MCF 10A (cell line): Measurements from ENCODE around the gene PHF23. TPM values are rescaled to one million over a fixed set of nuclear protein-coding genes. Genes with fewer than 3 reads are reported as not detected.
A peak's percentile ranks its signal among the peaks of the same experiment; 100 is the strongest.

Experiments used
- BruUV-seq: library from RNA; stranded (reverse); fragments of 400-500 nt; replicated peaks from 2 replicates; lab custom pipeline; 2021; lab: Mats Ljungman, UMichigan
- CTCF ChIA-PET: fragments of 300-600 bp; sonication (Branson Sonifier 250); formaldehyde crosslinking; extraction: SDS; loops from one replicate; lab custom pipeline; 2021; ENCODE audit warnings: antibody characterized with exemption, inconsistent platforms; lab: Yijun Ruan, JAX
- POLR2A ChIA-PET: fragments of 300-600, 350-650 bp; sonication (Branson Sonifier 250); formaldehyde crosslinking; extraction: SDS; loops from one replicate; lab custom pipeline; 2020; ENCODE audit warnings: antibody characterized with exemption, inconsistent platforms; lab: Yijun Ruan, JAX
- DNase-seq: peaks from one replicate; pipeline ENCODE4 v3.0.0-alpha.2; 2018; ENCODE audit not compliant: unreplicated experiment
- H3K27ac Mint-ChIP-seq: one replicate; pipeline ENCODE4 v1.8.0; 2022; ENCODE audit warnings: mild to moderate bottlenecking, low read depth, mixed read lengths; ENCODE audit not compliant: unreplicated experiment
- H3K27me3 Mint-ChIP-seq: one replicate; pipeline ENCODE4 v1.8.0; 2022; ENCODE audit warnings: mixed read lengths; ENCODE audit not compliant: insufficient read depth, unreplicated experiment
- H3K36me3 Mint-ChIP-seq: one replicate; pipeline ENCODE4 v1.8.0; 2022; ENCODE audit warnings: mild to moderate bottlenecking, moderate library complexity, mixed read lengths; ENCODE audit not compliant: insufficient read depth, unreplicated experiment
- H3K4me1 Mint-ChIP-seq: one replicate; pipeline ENCODE4 v1.8.0; 2022; ENCODE audit warnings: mixed read lengths; ENCODE audit not compliant: insufficient read depth, unreplicated experiment
- H3K4me3 Mint-ChIP-seq: one replicate; pipeline ENCODE4 v1.8.0; 2022; ENCODE audit warnings: mild to moderate bottlenecking, moderate library complexity, mixed read lengths; ENCODE audit not compliant: unreplicated experiment
- H3K9me3 Mint-ChIP-seq: one replicate; pipeline ENCODE4 v1.8.0; 2022; ENCODE audit warnings: mixed read lengths; ENCODE audit not compliant: unreplicated experiment
- CTCF ChIP-seq: fragments of 200-600 bp; IDR thresholded peaks from one replicate; pipeline ENCODE4 v1.8.0; 2022; ENCODE audit warnings: antibody characterized with exemption, mild to moderate bottlenecking; ENCODE audit not compliant: unreplicated experiment
- intact Hi-C: fragments of 100-400 bp; cut with micrococcal nuclease; formaldehyde crosslinking; loops from 2 replicates; pipeline ENCODE4 v1.14.1; 2022
- total RNA-seq: library from RNA; stranded (reverse); gene quantifications from 2 replicates; pipeline ENCODE4 v1.2.3, GENCODE V29; 2022

PHF23 gene
- total RNA-seq, 1 experiment from 2014 or later = 41.8 TPM

DNA sequence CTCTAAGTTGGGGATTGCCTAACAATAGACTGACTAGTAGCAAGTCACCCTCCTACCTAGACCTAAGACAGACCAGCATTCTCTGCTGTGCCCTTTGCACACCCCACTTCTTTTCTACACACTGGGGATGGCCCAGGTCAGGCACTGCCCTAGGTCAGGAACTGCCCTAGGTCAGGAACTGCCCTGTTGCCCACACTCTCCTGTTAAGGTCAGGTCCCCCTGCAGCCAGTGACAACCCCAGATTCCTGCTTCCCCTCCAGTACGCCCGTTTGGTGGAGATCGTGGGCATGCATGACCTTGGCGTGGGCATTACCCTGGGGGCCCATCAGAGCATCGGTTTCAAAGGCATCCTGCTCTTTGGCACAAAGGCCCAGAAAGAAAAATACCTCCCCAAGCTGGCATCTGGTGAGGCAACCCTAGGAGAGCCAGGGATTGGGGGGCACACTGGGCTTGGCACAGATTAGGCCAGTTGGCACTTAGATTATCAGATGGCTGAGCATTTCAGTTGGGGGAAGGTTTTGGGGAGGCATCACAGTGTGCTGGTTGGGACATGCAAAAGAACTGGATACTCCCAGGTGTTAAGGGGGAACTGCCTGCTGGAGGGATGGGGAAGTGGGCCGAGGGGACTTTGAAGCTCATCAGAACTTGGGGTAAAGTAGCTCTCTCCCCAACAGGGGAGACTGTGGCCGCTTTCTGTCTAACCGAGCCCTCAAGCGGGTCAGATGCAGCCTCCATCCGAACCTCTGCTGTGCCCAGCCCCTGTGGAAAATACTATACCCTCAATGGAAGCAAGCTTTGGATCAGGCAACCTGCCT, 17.8 kb downstream of the PHF23 start:
- Mint-ChIP-seq H3K27me3 (no peaks in the 10 kb centered on the region), H3K4me3 (peak overlapping the region; percentile 86), H3K4me1 (peaks cover 27% of the 10 kb centered on the region), H3K9me3 (no peaks in the 10 kb centered on the region), H3K27ac (peak overlapping the region; percentile 96), H3K36me3 (peaks cover 60% of the 10 kb centered on the region)
- BruUV-seq = TSS peak; percentile 6
- DNase-seq = no peak
- TF ChIP-seq CTCF = no peak
- intact Hi-C loops = loop anchor here (1.0 kb wide), 1 partner anchor 75 kb away; no protein-coding TSS in a partner anchor
- CTCF ChIA-PET = interaction anchor here (0.6 to 2.0 kb wide), 5 partner anchors 10 to 75 kb away, joined by 3 to 9 read pairs (median 5); partner anchors contain the start of genes DVL2 and PHF23
- POLR2A ChIA-PET = interaction anchor here (0.7 to 9.0 kb wide), 12 partner anchors 15 to 669 kb away, joined by 3 to 278 read pairs (median 7); partner anchors contain the start of genes CTDNEP1, DVL2, GABARAP and MPDU1

DNA sequence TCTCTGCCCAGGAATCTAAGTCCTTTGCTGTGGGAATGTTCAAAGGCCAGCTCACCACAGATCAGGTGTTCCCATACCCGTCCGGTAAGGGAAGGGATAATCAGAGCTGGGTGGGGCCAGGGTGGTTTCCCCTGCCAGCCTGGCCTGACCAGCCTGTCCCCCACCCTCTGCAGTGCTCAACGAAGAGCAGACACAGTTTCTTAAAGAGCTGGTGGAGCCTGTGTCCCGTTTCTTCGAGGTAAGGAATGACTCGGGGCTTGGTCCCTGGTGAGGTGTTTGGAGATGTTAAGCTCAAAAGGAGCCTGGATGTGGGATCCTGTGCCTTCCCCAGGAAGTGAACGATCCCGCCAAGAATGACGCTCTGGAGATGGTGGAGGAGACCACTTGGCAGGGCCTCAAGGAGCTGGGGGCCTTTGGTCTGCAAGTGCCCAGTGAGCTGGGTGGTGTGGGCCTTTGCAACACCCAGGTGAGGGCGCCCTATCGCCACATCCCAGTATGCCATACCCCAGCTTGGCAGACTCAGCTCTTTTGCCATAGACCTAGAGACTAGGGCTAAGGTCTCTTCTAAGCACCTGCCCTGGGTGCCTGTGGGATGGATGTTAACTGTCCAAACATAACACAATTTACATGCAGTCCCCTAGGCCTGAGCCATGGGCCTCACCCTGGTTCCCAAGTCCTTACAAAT, 18.5 kb downstream of the PHF23 start:
- peaks cover 35% of the 10 kb centered on the region for H3K4me1 Mint-ChIP-seq
- intact Hi-C loops = loop anchor here (1.0 kb wide), 1 partner anchor 76 kb away; no protein-coding TSS in a partner anchor
- peak overlapping the region; percentile 86 for H3K4me3 Mint-ChIP-seq
- peaks cover 58% of the 10 kb centered on the region for H3K36me3 Mint-ChIP-seq
- peak; percentile 63 for TF ChIP-seq CTCF
- CTCF ChIA-PET = interaction anchor here (0.6 to 2.0 kb wide), 6 partner anchors 11 to 76 kb away, joined by 3 to 9 read pairs (median 4); partner anchors contain the start of genes DVL2, PHF23 and SLC2A4
- DNase-seq = peak; percentile 70
- H3K27ac Mint-ChIP-seq = peak overlapping the region; percentile 96
- no TSS peak for BruUV-seq
- H3K9me3 Mint-ChIP-seq = no peaks in the 10 kb centered on the region
- POLR2A ChIA-PET = interaction anchor here (0.6 to 9.0 kb wide), 17 partner anchors 16 to 668 kb away, joined by 3 to 278 read pairs (median 6); partner anchors contain the start of genes CTDNEP1, DVL2, GABARAP and MPDU1
- H3K27me3 Mint-ChIP-seq = no peaks in the 10 kb centered on the region

DNA sequence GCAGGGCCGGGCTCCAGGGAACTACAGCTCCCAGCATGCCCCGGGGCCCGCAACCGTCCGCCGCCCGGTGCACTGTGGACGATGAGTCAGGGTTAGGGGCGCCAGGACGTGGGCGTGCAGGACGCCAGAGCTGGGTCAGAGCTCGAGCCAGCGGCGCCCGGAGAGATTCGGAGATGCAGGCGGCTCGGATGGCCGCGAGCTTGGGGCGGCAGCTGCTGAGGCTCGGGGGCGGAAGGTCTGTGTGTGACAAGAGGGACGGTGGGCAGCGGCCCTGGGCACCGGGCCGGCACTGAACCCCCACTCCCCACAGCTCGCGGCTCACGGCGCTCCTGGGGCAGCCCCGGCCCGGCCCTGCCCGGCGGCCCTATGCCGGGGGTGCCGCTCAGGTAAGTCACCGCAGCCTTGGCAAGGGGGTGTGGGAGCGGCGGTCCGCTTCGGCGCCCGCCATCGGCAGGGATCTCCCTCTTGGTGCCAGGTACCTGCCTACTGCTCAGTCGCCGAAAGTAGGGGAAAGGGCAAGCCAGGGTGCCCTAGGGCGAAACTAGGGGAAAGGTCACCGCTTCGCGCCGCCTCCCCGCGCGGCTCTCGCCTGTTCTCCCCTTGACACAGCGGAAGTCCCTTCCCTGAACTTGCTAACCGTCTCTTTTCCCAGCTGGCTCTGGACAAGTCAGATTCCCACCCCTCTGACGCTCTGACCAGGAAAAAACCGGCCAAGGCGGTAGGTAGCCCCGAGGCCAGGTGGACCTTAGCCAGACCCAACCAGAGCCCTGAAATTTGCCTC, 19.3 kb downstream of the PHF23 start, which contains the start of the genes ACADVL and DLG4:
Gene ACADVL, plus strand, starts transcription at position 127 of the 781 bp plus-strand sequence. Its CDS starts 47 bp downstream, at position 174.
Gene DLG4, minus strand, starts transcription at position 25 of the 781 bp plus-strand sequence.
- POLR2A ChIA-PET = interaction anchor here (0.6 to 9.0 kb wide), 21 partner anchors 10 to 668 kb away, joined by 3 to 278 read pairs (median 6); partner anchors contain the start of genes CTDNEP1, DVL2, GABARAP and MPDU1
- DNase-seq = peak; percentile 94

More for the DNA sequence above, 19.3 kb downstream of the PHF23 start, which contains the start of the genes ACADVL and DLG4:
- H3K4me3 Mint-ChIP-seq = peak within 1 kb of the TSS; percentile 86
- TF ChIP-seq CTCF = no peak
- intact Hi-C loops = no loop called here
- CTCF ChIA-PET = interaction anchor here (0.8 to 2.0 kb wide), 4 partner anchors 13 to 77 kb away, joined by 3 to 9 read pairs (median 4); partner anchors contain the start of genes DVL2 and SLC2A4
- H3K27ac Mint-ChIP-seq = peak within 1 kb of the TSS; percentile 96
- peaks cover 37% of the 10 kb centered on the region for H3K4me1 Mint-ChIP-seq
- no peaks in the 10 kb centered on the region for H3K27me3 Mint-ChIP-seq
- no peaks in the 10 kb centered on the region for H3K9me3 Mint-ChIP-seq
- peaks cover 56% of the 10 kb centered on the region for H3K36me3 Mint-ChIP-seq
- no TSS peak for BruUV-seq
